ENCODE data around the gene ZYX.
"Not testable (repeated sequence)": the region's sequence is repeated elsewhere in the genome, so short reads cannot be mapped to it uniquely, and the experiment has no call there.

The ZYX gene

GRCh38 chr7:143424476-143424875 is 43.3 kb downstream of the ZYX start:
- not testable (repeated sequence) for DNase-seq

- DNase-seq, result no peak
Measured at GRCh38 chr7:143426479-143427142, 45.5 kb downstream of the ZYX start.

GRCh38 chr7:143429770-143430698 is 48.9 kb downstream of the ZYX start:
- DNase-seq, result no peak

- no peak for DNase-seq
Measured at GRCh38 chr7:143431109-143431508, 50.0 kb downstream of the ZYX start.

- no peak for DNase-seq
Measured at GRCh38 chr7:143433759-143434158, 52.6 kb downstream of the ZYX start.

- DNase-seq, result no peak
Measured at GRCh38 chr7:143434660-143435059, 53.5 kb downstream of the ZYX start.

- DNase-seq, result no peak
Measured at GRCh38 chr7:143435266-143435665, 54.1 kb downstream of the ZYX start.

GRCh38 chr7:143436325-143436946 is 55.3 kb downstream of the ZYX start:
- DNase-seq, result no peak

- DNase-seq, result no peak
Measured at GRCh38 chr7:143437578-143437977, 56.4 kb downstream of the ZYX start.

GRCh38 chr7:143439866-143440265 is 58.7 kb downstream of the ZYX start:
- no peak for DNase-seq

Data from stimulated activated CD8-positive, alpha-beta memory T cell treated with anti-CD3 and anti-CD28 coated beads, Interleukin-4, amount 100 ng/mL, for 48 hours (primary cell).